Adipose tissue (tissue), 3 donors: ENCODE results near the gene FOXC1. TPM values are rescaled to one million over a fixed set of nuclear protein-coding genes. Genes with fewer than 3 reads are reported as not detected.

Source experiments
- H3K27ac ChIP-seq: one replicate; pipeline ENCODE4 v1.5.1; 2013; ENCODE audit warnings: low read depth, low read length
- WGBS, 3 donors: extraction: QIAGEN DNeasy Blood & Tissue Kit; methylation state at CpG; one replicate each; pipeline ENCODE4 v1.1.7; 2013; 5-methylcytosine and 5-hydroxymethylcytosine counted together
- polyA plus RNA-seq, 3 donors: library from polyadenylated mRNA; stranded (reverse); fragments of 200-250 nt; gene quantifications; one replicate each; pipeline ENCODE4 v1.2.3, GENCODE V29; 2013
- donor health status: healthy with polysubstance abuse.
- donor health status: Bipolar disorder and iron deficiency.
- donor health status: healthy.

Gene FOXC1
- polyA plus RNA-seq, 3 donors, result 0.64 to 7.3 (median 5.5) TPM

DNA sequence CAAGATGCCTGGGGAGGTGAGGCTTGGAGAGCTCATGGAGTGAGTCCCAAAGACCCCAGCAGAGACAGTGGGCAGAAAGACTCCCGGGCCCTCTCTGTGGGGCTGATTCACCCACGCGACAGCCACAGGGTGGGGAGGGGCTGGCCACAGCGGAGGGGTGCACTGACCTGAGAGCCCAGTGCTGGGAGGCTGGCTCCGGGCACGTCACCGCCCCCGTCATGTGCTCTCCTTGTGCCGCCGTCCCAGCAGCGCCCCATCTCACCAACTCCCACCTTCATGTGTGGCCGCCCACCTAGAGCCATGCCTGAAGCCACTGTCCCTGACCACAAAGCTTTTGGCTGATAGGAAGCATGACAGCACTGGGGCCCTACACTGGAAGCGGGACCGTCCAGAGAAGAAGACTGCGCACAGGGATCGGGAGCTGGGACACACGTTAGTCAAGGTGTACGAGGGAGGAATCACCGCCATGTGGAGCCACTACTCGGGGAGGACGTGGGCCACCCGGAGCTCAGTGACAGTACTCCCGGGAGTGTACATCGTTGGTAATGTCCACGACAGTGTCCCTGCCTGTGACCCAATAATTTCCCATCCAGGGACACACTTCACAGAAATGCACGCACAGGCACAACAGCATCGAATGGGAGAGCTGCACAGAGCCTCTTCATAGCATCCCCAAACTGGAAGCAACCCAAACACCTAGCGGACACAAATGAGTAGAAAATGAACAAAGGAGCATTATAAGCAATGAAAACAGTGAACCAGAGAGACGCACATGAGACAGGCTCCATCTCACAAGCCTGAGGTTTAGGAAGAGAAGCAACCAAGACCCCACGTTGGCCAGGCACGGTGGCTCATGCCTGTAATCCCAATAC, 28.4 kb upstream of the FOXC1 start:
- WGBS, 3 donors, result 90 to 93% (median 90%) methylated on average over 29 to 31 of the region's 31 CpGs
- no peak overlapping the region for H3K27ac ChIP-seq

- H3K27ac ChIP-seq, result no peak overlapping the region
- WGBS, 3 donors, result 68 to 82% (median 81%) methylated on average over 5 of the region's 5 CpGs
Measured at GRCh38 chr6:1584146-1584545, 25.6 kb upstream of the FOXC1 start.

- no peak overlapping the region for H3K27ac ChIP-seq
- WGBS, 3 donors, result 73 to 86% (median 84%) methylated on average over 14 of the region's 14 CpGs
Measured at GRCh38 chr6:1584996-1585668, 24.6 kb upstream of the FOXC1 start.

DNA sequence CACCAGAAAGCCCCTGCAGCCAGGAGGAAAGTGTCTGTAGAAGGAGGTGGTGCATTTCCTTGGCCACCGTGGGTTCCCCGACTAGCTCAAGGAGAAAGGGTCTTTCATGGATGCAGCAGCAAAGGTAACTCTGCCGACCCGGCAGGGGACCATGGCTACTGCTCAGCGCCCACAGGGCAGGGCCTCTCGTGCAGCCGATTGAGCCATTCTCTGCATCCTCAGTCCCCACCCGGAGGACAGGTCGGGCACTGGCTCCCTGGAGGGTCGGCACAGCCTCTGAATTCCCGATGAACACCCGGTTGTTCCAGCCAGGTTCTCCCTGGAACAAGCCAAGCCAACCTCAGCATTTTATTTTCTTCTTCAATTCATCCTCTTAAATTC, 24.1 kb upstream of the FOXC1 start:
- 85 to 91% (median 86%) methylated on average over 12 of the region's 12 CpGs for WGBS, 3 donors
- no peak overlapping the region for H3K27ac ChIP-seq

DNA sequence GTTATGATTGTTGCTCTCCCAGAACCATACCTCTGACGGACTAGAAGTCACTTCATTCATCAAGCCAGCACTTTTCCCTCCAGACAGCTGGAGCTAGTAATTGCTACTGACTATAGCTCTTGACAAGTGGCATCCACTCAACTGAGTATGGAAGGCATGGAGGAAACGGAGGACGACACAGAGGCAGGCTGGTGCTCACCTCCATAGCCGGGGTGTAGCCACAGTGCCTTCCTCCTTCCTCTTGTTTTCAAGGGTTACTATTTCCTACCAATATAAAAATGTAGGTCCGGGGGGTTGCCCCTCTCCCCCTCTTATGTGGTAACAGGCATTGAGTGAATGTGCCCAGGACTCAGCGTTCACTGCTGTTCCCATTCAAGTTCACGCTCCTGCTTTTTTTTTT, 23.5 kb upstream of the FOXC1 start:
- no peak overlapping the region for H3K27ac ChIP-seq
- 76 to 91% (median 90%) methylated on average over 7 of the region's 7 CpGs for WGBS, 3 donors

GRCh38 chr6:1586861-1587450, 22.8 kb upstream of the FOXC1 start:
- H3K27ac ChIP-seq, result no peak overlapping the region
- 86 to 92% (median 90%) methylated on average over 5 of the region's 5 CpGs for WGBS, 3 donors

DNA sequence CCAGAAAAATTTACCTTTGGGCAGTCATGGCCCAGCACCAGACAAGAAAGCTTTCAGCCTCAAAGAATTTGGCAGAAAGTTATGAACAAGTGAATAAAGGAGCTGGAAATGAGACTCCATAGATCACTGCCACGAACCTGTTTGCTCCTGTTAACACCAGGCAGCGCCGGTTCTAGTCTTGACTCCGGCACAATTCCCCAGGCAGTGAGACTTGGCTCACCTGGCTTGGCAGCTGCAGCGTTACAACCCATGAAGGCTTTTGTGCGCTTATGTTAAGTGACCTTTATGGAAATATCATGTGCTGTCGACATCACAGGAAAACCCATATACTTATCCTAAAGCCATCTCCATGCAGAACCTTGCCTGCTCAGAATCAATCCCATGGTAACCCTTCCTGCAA, 22.2 kb upstream of the FOXC1 start:
- 88 to 91% (median 91%) methylated on average over 7 of the region's 7 CpGs for WGBS, 3 donors

DNA sequence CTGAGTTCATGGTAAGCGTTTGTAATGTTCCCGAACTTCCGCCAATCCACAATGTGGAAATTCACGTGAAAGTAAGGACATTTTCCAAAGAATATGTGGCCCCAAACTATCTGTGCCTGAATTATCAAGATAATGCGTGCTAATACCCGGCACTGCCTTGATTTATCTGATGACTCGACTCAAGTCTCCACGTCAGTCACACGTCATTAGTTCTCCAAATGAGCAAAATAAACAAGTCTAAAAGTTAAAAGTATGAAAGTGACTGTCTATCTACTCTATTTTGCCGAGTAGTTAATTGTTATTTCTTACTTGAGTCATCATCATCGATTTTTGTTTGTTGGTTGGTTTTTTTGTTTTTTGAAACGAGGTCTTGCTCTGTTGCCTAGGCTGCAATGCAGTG, 21.7 kb upstream of the FOXC1 start:
- H3K27ac ChIP-seq, result no peak overlapping the region
- WGBS, 3 donors, result 87 to 92% (median 90%) methylated on average over 12 of the region's 12 CpGs

More for the DNA sequence above, 22.2 kb upstream of the FOXC1 start:
- H3K27ac ChIP-seq, result no peak overlapping the region

DNA sequence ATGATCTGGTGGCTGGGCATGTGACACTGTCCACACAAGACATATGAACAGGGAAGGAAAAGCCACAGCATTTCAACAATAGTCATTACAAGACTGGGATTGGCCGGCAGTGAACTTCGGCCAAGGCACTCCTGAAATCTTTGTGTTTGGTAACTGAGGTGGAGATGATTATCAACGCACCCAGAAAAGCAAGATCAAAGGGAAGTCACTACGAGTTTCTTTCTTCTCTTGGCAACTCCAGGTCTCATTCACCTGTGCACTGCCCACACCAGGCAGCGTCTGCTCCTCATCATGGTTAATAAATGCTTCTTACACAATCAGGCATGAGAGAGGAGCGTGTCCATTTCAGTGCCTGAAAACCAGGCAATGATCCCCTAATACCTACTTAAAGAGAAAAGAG, 20.5 kb upstream of the FOXC1 start:
- 67 to 86% (median 80%) methylated on average over 6 of the region's 6 CpGs for WGBS, 3 donors
- no peak overlapping the region for H3K27ac ChIP-seq

GRCh38 chr6:1590580-1590979, 19.1 kb upstream of the FOXC1 start:
- WGBS, 3 donors, result 87 to 93% (median 89%) methylated on average over 9 of the region's 9 CpGs
- no peak overlapping the region for H3K27ac ChIP-seq

GRCh38 chr6:1591243-1591642, 18.5 kb upstream of the FOXC1 start:
- no peak overlapping the region for H3K27ac ChIP-seq
- WGBS, 3 donors, result 78 to 90% (median 89%) methylated on average over 5 of the region's 5 CpGs

DNA sequence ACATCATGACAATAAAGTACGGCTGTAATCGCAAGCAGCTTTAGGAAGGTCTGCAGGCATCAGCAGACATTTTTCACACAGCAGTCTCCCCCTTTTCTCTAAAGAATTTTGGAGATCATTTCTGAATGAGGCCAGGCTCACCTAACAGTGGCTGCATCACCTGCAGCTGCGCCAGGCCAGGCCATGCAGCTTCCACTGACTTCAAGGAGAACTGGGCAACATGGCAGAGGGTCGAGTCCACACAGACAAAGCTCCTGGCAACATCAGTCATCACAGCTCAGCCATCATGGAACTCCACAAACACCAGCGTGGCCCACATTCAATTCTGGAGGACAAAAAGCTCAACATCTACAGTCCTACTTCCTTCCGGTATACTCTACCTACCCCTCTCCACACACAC, 17.8 kb upstream of the FOXC1 start:
- WGBS, 3 donors, result 88 to 92% (median 89%) methylated on average over 6 of the region's 6 CpGs
- no peak overlapping the region for H3K27ac ChIP-seq

GRCh38 chr6:1592852-1593251, 16.9 kb upstream of the FOXC1 start:
- no peak overlapping the region for H3K27ac ChIP-seq
- WGBS, 3 donors, result 81 to 91% (median 91%) methylated on average over 8 of the region's 8 CpGs

GRCh38 chr6:1593286-1593957, 16.3 kb upstream of the FOXC1 start:
- 58 to 62% (median 59%) methylated on average over 20 of the region's 20 CpGs for WGBS, 3 donors

DNA sequence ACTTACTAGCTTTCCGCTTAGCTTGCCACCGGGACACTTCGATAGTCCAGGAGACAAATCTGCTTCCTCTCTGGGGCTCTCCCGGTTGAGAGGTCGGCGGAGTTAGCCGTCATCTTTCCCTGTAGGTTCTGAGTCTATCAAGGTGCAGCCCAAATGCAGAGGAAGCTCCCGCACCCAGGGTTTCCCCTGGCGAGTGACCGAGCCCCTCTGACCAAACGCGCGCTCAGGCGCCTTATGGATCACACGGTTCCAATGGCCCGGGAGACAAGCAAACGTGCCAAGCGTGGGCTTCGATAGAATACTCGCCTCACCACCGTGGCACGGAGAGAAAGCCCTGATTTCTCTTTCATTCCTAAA, 15.8 kb upstream of the FOXC1 start:
- WGBS, 3 donors, result 63 to 70% (median 69%) methylated on average over 22 of the region's 22 CpGs

More at GRCh38 chr6:1593286-1593957, 16.3 kb upstream of the FOXC1 start:
- H3K27ac ChIP-seq, result no peak overlapping the region

GRCh38 chr6:1594445-1595200, 15.1 kb upstream of the FOXC1 start:
- 62 to 82% (median 76%) methylated on average over 31 to 33 of the region's 33 CpGs for WGBS, 3 donors
- no peak overlapping the region for H3K27ac ChIP-seq

More for the DNA sequence above, 15.8 kb upstream of the FOXC1 start:
- no peak overlapping the region for H3K27ac ChIP-seq

- no peak overlapping the region for H3K27ac ChIP-seq
- 62 to 66% (median 65%) methylated on average over 28 of the region's 28 CpGs for WGBS, 3 donors
Measured at GRCh38 chr6:1595271-1596087, 14.2 kb upstream of the FOXC1 start.
